ENCODE data around the gene RANBP6.

- no peak for TF ChIP-seq CTCF (IDR thresholded peaks at IDR 0.05)
- no peak for TF ChIP-seq POLR2AphosphoS5 (IDR thresholded peaks at IDR 0.05)
- no peak for TF ChIP-seq EP300 (IDR thresholded peaks at IDR 0.05)
Measured at GRCh38 chr9:5994493-5994892, 20.9 kb downstream of the RANBP6 start.

Data from sigmoid colon (tissue), 4 donors.